H1 (cell line): ENCODE results near the gene RNU7-1.

Experiments used
- BRCA1 ChIP-seq: IDR thresholded peaks from 2 replicates; pipeline ENCODE4 v1.6.1; 2012; ENCODE audit warnings: low read depth, low read length, improper control_type of control experiment
- CEBPB ChIP-seq: IDR thresholded peaks from 2 replicates; pipeline ENCODE4 v1.6.1; 2012; ENCODE audit warnings: low read depth, low read length
- EP300 ChIP-seq, 2 experiments: IDR thresholded peaks; 1 replicate in 1 of 2; 2 replicates in 1 of 2; pipeline ENCODE4 v1.6.1; 2011 to 2012; ENCODE audit warnings: low read depth in 2 of 2, low read length in 2 of 2, mild to moderate bottlenecking in 2 of 2, borderline replicate concordance in 1 of 2, inconsistent platforms in 1 of 2, moderate library complexity in 1 of 2
- EZH2 ChIP-seq: fragments of 200-600 bp; sonication (generic); IDR thresholded peaks from 2 replicates; pipeline ENCODE4 v1.7.1; 2012; ENCODE audit warnings: low read depth, mild to moderate bottlenecking, moderate library complexity, low read length, inconsistent platforms; ENCODE audit not compliant: severe bottlenecking
- GABPA ChIP-seq: IDR thresholded peaks from 2 replicates; pipeline ENCODE4 v1.6.1; 2011; ENCODE audit warnings: mild to moderate bottlenecking, low read length, moderate library complexity, borderline replicate concordance; ENCODE audit not compliant: insufficient read depth
- HDAC2 ChIP-seq, 2 experiments: fragments of 300-600 bp in 1 of 2; sonication (generic) in 1 of 2; IDR thresholded peaks; 2 replicates each; pipeline ENCODE4 v1.6.1; 2011 to 2012; ENCODE audit warnings: low read depth in 2 of 2, low read length in 2 of 2, mild to moderate bottlenecking in 2 of 2, moderate library complexity in 2 of 2, borderline replicate concordance in 1 of 2, inconsistent platforms in 1 of 2
- PHF8 ChIP-seq: fragments of 200-600 bp; sonication (generic); conservative IDR thresholded peaks from 2 replicates; pipeline ENCODE4 v1.7.1; 2012; ENCODE audit warnings: low read depth, mild to moderate bottlenecking, inconsistent platforms, low read length, moderate library complexity
- POLR2AphosphoS5 ChIP-seq: IDR thresholded peaks from 2 replicates; pipeline ENCODE4 v1.6.1; 2011; ENCODE audit warnings: low read depth, low read length
- RAD21 ChIP-seq, 2 experiments: IDR thresholded peaks in 1 of 2; conservative IDR thresholded peaks in 1 of 2; 2 replicates each; pipeline ENCODE4 v1.6.1; 2011; ENCODE audit warnings: low read depth in 2 of 2, low read length in 2 of 2, improper control_type of control experiment in 1 of 2, inconsistent platforms in 1 of 2, mild to moderate bottlenecking in 1 of 2, moderate library complexity in 1 of 2
- SAP30 ChIP-seq: fragments of 300-600 bp; sonication (generic); IDR thresholded peaks from 2 replicates; pipeline ENCODE4 v1.7.1; 2012; ENCODE audit warnings: low read length, moderate library complexity, mild to moderate bottlenecking, inconsistent platforms; ENCODE audit not compliant: insufficient read depth, insufficient replicate concordance
- SRF ChIP-seq: IDR thresholded peaks from 2 replicates; pipeline ENCODE4 v1.6.1; 2011; ENCODE audit warnings: mild to moderate bottlenecking, low read depth, low read length, moderate library complexity
- TAF7 ChIP-seq: optimal IDR thresholded peaks from 2 replicates; pipeline ENCODE3; 2011; ENCODE audit warnings: low read depth, mild to moderate bottlenecking, inconsistent platforms, low read length, moderate library complexity, borderline replicate concordance
- TF ChIP-seq, protein P1 (sequence below), 3 experiments: IDR thresholded peaks; 1 replicate in 2 of 3; 2 replicates in 1 of 3; pipeline versions ENCODE4 v1.5.1 to v1.6.1; 2011; ENCODE audit warnings: low read length in 3 of 3, mild to moderate bottlenecking in 3 of 3, inconsistent platforms in 2 of 3, low read depth in 1 of 3, moderate library complexity in 1 of 3; ENCODE audit not compliant: insufficient read depth in 1 of 3; ENCODE audit errors: control extremely low read depth in 1 of 3
- TF ChIP-seq, protein P2 (sequence below): IDR thresholded peaks from 2 replicates; pipeline ENCODE4 v1.6.1; 2012; ENCODE audit warnings: inconsistent platforms

DNA sequence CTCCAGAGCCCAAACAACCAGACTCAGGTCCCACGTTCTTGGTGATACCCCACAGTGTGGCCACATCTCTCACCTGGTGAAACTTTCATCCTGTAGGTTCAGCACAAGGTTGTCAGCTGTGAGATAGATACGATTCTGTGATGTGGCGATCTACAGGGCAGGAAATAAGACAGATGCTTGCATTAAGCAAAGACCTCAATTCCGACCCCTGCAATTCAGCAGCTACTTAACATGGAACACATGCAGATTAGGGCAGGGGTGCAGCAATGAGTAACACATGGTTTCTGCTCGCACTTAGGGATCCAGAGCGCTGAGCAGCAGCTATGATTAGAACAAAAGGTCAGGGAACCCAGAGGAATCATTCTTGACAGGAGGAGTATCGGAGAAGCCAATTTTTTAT, 22.7 kb downstream of the RNU7-1 start:
- TF ChIP-seq, protein P1, sequence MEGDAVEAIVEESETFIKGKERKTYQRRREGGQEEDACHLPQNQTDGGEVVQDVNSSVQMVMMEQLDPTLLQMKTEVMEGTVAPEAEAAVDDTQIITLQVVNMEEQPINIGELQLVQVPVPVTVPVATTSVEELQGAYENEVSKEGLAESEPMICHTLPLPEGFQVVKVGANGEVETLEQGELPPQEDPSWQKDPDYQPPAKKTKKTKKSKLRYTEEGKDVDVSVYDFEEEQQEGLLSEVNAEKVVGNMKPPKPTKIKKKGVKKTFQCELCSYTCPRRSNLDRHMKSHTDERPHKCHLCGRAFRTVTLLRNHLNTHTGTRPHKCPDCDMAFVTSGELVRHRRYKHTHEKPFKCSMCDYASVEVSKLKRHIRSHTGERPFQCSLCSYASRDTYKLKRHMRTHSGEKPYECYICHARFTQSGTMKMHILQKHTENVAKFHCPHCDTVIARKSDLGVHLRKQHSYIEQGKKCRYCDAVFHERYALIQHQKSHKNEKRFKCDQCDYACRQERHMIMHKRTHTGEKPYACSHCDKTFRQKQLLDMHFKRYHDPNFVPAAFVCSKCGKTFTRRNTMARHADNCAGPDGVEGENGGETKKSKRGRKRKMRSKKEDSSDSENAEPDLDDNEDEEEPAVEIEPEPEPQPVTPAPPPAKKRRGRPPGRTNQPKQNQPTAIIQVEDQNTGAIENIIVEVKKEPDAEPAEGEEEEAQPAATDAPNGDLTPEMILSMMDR (IDR thresholded peaks at IDR 0.05; ENCODE audit: control extremely low read depth in 1 of 3, insufficient read depth in 1 of 3, low read depth in 1 of 3, low read length in 3 of 3) = no peak
- TF ChIP-seq HDAC2 (IDR thresholded peaks at IDR 0.05; ENCODE audit: borderline replicate concordance in 1 of 2, low read depth in 2 of 2, low read length in 2 of 2) (no peak), POLR2AphosphoS5 (no peak), EZH2 (no peak), RAD21 (IDR thresholded peaks at IDR 0.05 in 1 of 2, conservative IDR thresholded peaks at IDR 0.05 in 1 of 2; ENCODE audit: low read depth in 2 of 2, low read length in 2 of 2) (no peak), TAF7 (no peak), BRCA1 (no peak), CEBPB (no peak), SRF (no peak), GABPA (no peak), SAP30 (no peak), EP300 (IDR thresholded peaks at IDR 0.05; ENCODE audit: borderline replicate concordance in 1 of 2, low read depth in 2 of 2, low read length in 2 of 2) (no peak), PHF8 (no peak)
- TF ChIP-seq, protein P2, sequence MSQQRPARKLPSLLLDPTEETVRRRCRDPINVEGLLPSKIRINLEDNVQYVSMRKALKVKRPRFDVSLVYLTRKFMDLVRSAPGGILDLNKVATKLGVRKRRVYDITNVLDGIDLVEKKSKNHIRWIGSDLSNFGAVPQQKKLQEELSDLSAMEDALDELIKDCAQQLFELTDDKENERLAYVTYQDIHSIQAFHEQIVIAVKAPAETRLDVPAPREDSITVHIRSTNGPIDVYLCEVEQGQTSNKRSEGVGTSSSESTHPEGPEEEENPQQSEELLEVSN = no peak
